Progenitor cell of endocrine pancreas (in vitro differentiated cells): Measurements from ENCODE around the gene CUX1. TPM values are rescaled to one million over a fixed set of nuclear protein-coding genes. Genes with fewer than 3 reads are reported as not detected.

Experiments used
- DNase-seq: peaks from one replicate; pipeline ENCODE4 v3.0.0; 2021; ENCODE audit warnings: low spot score; ENCODE audit not compliant: unreplicated experiment
- H3K27ac Mint-ChIP-seq: 2 replicates; pipeline ENCODE4 v1.8.0; 2021; ENCODE audit warnings: mild to moderate bottlenecking, moderate library complexity, mixed read lengths
- H3K27me3 Mint-ChIP-seq: 2 replicates; pipeline ENCODE4 v1.8.0; 2021; ENCODE audit warnings: mixed read lengths
- H3K36me3 Mint-ChIP-seq: 2 replicates; pipeline ENCODE4 v1.8.0; 2022; ENCODE audit warnings: mixed read lengths; ENCODE audit not compliant: insufficient read depth
- H3K4me1 Mint-ChIP-seq: 2 replicates; pipeline ENCODE4 v1.8.0; 2021; ENCODE audit warnings: low read depth, mixed read lengths
- H3K4me3 Mint-ChIP-seq: 2 replicates; pipeline ENCODE4 v1.8.0; 2021; ENCODE audit warnings: low read depth, mild to moderate bottlenecking, moderate library complexity, mixed read lengths
- H3K9me3 Mint-ChIP-seq: 2 replicates; pipeline ENCODE4 v1.8.0; 2021; ENCODE audit warnings: low read depth, mixed read lengths
- total RNA-seq: library from RNA; stranded (reverse); gene quantifications from 2 replicates; pipeline ENCODE4 v1.2.1, GENCODE V29; 2021
- TF ChIP-seq, protein P1 (sequence below): fragments of 200-600 bp; sonication (generic); IDR thresholded peaks from one replicate; pipeline ENCODE4 v1.5.0; 2021; ENCODE audit warnings: antibody characterized with exemption, mild to moderate bottlenecking; ENCODE audit not compliant: unreplicated experiment

Gene CUX1
- total RNA-seq, 1 donor from 2014 or later: 103 TPM

DNA sequence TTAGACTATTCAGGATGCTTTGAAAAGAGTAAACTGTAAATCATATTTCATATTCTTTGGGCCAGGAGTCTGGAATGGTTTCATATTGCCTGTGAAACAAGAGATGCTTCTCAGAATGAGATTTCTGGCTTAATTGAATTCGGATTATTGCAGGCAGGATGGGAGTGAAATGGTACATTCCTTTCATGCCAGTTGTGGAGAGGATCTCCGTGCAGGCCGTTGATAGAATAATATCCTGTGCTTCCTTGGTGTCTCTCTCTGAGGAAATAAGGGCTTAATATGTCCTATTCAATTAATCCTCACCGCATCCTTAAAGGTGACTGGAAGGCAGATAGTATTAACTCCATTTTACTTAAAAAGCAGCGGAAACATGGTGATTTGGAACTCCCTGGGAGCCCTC, 56.6 kb downstream of the CUX1 start:
- H3K4me1 Mint-ChIP-seq: peaks cover 43% of the 10 kb centered on the region

DNA sequence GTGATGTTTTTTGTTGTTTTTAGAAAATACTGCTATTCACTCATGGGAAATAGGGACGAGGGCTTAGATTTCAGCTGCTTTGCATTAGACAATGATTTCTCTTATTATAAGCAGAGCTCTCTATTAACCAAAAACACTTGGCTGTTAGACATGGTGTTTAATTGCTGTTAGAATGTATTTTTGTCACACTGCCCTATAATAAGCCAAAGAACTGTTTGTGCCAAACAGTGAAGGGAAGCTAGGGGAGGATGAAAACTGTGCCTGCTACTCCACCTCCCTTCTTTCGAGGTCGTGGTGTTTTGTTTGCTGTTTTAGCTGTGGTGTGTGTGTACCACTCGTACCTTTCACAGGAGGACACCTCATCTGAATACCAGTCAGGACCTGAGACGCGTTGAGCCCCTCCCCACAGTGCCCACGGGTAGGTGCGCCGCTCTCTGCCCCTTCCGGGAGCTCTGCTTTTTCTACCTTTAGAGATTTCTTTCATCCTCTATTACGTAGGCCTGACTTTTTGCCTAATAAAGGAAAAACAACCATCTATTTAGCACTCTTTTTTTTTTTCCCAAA, 57.9 kb downstream of the CUX1 start:
- H3K27me3 Mint-ChIP-seq: no peaks in the 10 kb centered on the region
- H3K27ac Mint-ChIP-seq: peak overlapping the region; percentile 73
- peaks cover 5% of the 10 kb centered on the region for H3K36me3 Mint-ChIP-seq
- peaks cover 43% of the 10 kb centered on the region for H3K4me1 Mint-ChIP-seq
- TF ChIP-seq, protein P1, sequence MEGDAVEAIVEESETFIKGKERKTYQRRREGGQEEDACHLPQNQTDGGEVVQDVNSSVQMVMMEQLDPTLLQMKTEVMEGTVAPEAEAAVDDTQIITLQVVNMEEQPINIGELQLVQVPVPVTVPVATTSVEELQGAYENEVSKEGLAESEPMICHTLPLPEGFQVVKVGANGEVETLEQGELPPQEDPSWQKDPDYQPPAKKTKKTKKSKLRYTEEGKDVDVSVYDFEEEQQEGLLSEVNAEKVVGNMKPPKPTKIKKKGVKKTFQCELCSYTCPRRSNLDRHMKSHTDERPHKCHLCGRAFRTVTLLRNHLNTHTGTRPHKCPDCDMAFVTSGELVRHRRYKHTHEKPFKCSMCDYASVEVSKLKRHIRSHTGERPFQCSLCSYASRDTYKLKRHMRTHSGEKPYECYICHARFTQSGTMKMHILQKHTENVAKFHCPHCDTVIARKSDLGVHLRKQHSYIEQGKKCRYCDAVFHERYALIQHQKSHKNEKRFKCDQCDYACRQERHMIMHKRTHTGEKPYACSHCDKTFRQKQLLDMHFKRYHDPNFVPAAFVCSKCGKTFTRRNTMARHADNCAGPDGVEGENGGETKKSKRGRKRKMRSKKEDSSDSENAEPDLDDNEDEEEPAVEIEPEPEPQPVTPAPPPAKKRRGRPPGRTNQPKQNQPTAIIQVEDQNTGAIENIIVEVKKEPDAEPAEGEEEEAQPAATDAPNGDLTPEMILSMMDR: no peak
- no peaks in the 10 kb centered on the region for H3K9me3 Mint-ChIP-seq
- H3K4me3 Mint-ChIP-seq: no peak overlapping the region
- DNase-seq: no peak

More for the DNA sequence above, 56.6 kb downstream of the CUX1 start:
- no peak overlapping the region for H3K27ac Mint-ChIP-seq
- TF ChIP-seq, protein P1: no peak
- H3K27me3 Mint-ChIP-seq: no peaks in the 10 kb centered on the region
- H3K4me3 Mint-ChIP-seq: no peak overlapping the region
- H3K9me3 Mint-ChIP-seq: no peaks in the 10 kb centered on the region
- DNase-seq: no peak
- peaks cover 5% of the 10 kb centered on the region for H3K36me3 Mint-ChIP-seq

DNA sequence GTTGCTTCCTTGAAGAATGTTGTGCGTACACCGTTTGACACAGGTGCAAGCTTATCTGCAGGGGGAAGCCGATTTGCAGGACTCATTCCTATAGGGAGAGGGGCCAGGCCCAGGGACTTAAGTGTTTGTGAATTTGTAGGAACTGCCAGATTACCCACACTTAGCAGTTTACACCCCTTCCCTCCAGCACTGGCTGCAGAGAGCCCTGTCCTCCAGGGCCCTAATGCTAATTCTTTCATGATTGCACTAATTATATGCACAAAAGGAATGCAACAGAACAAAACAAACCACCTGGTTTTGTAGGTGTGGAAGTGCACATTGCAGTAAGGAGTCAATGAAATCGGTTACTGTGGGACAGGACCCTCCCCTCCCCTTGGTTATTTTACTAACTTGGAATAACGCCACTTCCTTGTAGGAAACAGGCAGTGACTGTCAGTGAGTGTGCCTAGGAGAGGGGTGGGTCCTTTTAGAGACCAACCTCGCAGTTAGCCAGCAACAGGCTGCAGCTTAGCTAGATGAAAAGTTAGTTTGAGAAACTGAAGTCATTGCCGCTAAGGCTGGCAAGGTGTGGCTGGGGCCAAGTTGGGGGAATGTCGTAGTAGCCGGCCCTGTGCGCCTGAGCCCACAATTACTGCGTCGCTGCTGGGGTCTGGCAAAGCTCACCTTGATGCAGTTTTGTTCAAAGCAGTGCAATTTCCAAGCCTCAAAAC, 60.6 kb downstream of the CUX1 start:
- DNase-seq: no peak
- H3K4me1 Mint-ChIP-seq: peaks cover 60% of the 10 kb centered on the region
- no peaks in the 10 kb centered on the region for H3K9me3 Mint-ChIP-seq
- TF ChIP-seq, protein P1: no peak
- peaks cover 5% of the 10 kb centered on the region for H3K36me3 Mint-ChIP-seq
- H3K27ac Mint-ChIP-seq: peak overlapping the region; percentile 59
- no peaks in the 10 kb centered on the region for H3K27me3 Mint-ChIP-seq
- H3K4me3 Mint-ChIP-seq: peak overlapping the region; percentile 19

DNA sequence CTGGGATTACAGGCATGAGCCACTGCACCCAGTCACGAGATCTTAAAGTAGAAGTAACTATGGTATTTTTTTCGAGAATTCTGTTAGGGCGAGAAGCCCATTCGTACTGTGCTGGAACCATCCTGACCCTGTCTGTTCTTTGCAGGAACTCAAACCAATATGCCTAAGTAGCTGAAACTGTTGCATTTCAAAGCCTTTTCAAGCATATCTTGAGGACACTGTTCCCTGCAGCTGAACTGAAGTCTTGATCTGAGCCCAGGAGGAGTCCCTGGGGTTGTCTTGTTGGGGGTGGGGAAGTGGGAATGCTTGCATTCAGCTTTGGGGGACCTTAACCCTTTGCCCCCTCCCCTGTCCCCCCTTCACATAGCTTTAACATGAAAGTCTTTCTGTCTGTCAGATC, 61.5 kb downstream of the CUX1 start:
- peaks cover 5% of the 10 kb centered on the region for H3K36me3 Mint-ChIP-seq
- no peak overlapping the region for H3K27ac Mint-ChIP-seq
- no peak overlapping the region for H3K4me3 Mint-ChIP-seq
- TF ChIP-seq, protein P1: no peak
- no peak for DNase-seq
- H3K4me1 Mint-ChIP-seq: peaks cover 63% of the 10 kb centered on the region
- no peaks in the 10 kb centered on the region for H3K27me3 Mint-ChIP-seq
- H3K9me3 Mint-ChIP-seq: no peaks in the 10 kb centered on the region

DNA sequence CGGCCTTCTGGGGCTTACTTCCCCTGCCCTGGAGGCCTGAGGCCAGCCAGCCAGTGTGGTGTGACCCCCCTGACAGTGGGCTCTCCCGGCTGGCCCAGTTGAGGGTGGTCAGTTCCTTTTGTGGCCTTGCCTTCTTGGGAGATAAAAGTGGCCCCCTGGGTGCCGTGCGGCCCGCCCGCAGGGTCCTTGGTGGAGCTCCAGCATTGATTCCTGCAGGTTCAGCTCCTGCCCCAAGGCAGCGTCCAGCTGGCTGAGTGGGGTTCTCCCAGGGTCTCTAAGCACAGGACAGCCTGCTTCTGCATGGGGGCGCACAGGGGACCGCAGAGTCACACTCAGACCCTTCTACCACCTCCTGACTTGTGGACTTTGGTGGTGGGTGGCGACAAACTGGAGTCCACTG, 62.1 kb downstream of the CUX1 start:
- H3K27ac Mint-ChIP-seq: no peak overlapping the region
- H3K4me1 Mint-ChIP-seq: peaks cover 68% of the 10 kb centered on the region
- no peak overlapping the region for H3K4me3 Mint-ChIP-seq
- TF ChIP-seq, protein P1: no peak
- peaks cover 5% of the 10 kb centered on the region for H3K36me3 Mint-ChIP-seq
- no peaks in the 10 kb centered on the region for H3K9me3 Mint-ChIP-seq
- no peaks in the 10 kb centered on the region for H3K27me3 Mint-ChIP-seq
- DNase-seq: no peak
